Measurements from ENCODE around the gene FRY.
"Not testable (repeated sequence)": the region's sequence is repeated elsewhere in the genome, so short reads cannot be mapped to it uniquely, and the experiment has no call there.

Gene FRY

GRCh38 chr13:32031025-32031814, at the start of gene FRY:
FRY (plus strand) TSS chr13:32031774; CDS start chr13:32031796, 22 bp downstream.
- H3K27me3 ChIP-seq (ENCODE audit: control insufficient read depth, insufficient read depth, low read length): no peaks in the 10 kb centered on the region

GRCh38 chr13:31982124-31982523, 49.5 kb upstream of the FRY start:
- Histone ChIP-seq H3K9ac (no peak overlapping the region), H2AFZ (no peak overlapping the region), H3K36me3 (ENCODE audit: control insufficient read depth, insufficient read depth, low read length) (no peaks in the 10 kb centered on the region), H3K27ac (no peak overlapping the region), H3K79me2 (no peaks in the 10 kb centered on the region), H3K4me3 (ENCODE audit: low read depth, low read length) (no peak overlapping the region), H3K4me1 (no peaks in the 10 kb centered on the region), H3K4me2 (ENCODE audit: low read length) (no peak overlapping the region), H3K9me3 (ENCODE audit: control insufficient read depth, low read length) (no peaks in the 10 kb centered on the region), H3K27me3 (ENCODE audit: control insufficient read depth, insufficient read depth, low read length) (no peaks in the 10 kb centered on the region)
- no peak for TF ChIP-seq CTCF (IDR thresholded peaks at IDR 0.05)

More at GRCh38 chr13:32031025-32031814, at the start of gene FRY:
- peak within 1 kb of the TSS; percentile 93 for H3K4me2 ChIP-seq (ENCODE audit: low read length)
- H3K36me3 ChIP-seq (ENCODE audit: control insufficient read depth, insufficient read depth, low read length): no peaks in the 10 kb centered on the region
- H3K79me2 ChIP-seq: no peaks in the 10 kb centered on the region
- no peak for TF ChIP-seq CTCF (IDR thresholded peaks at IDR 0.05)
- H2AFZ ChIP-seq: peak within 1 kb of the TSS; percentile 84
- no peaks in the 10 kb centered on the region for H3K4me1 ChIP-seq
- peak within 1 kb of the TSS; percentile 66 for H3K4me3 ChIP-seq (ENCODE audit: low read depth, low read length)
- H3K9me3 ChIP-seq (ENCODE audit: control insufficient read depth, low read length): no peaks in the 10 kb centered on the region
- no peak within 1 kb of the TSS for H3K9ac ChIP-seq
- H3K27ac ChIP-seq: peak within 1 kb of the TSS; percentile 79

GRCh38 chr13:31982540-31982939, 49.0 kb upstream of the FRY start:
- no peak for TF ChIP-seq CTCF (IDR thresholded peaks at IDR 0.05)
- H3K4me3 ChIP-seq (ENCODE audit: low read depth, low read length): no peak overlapping the region
- no peaks in the 10 kb centered on the region for H3K36me3 ChIP-seq (ENCODE audit: control insufficient read depth, insufficient read depth, low read length)
- no peak overlapping the region for H3K27ac ChIP-seq
- no peaks in the 10 kb centered on the region for H3K79me2 ChIP-seq
- H3K9ac ChIP-seq: no peak overlapping the region
- no peak overlapping the region for H2AFZ ChIP-seq
- H3K4me2 ChIP-seq (ENCODE audit: low read length): no peak overlapping the region
- H3K27me3 ChIP-seq (ENCODE audit: control insufficient read depth, insufficient read depth, low read length): no peaks in the 10 kb centered on the region
- no peaks in the 10 kb centered on the region for H3K9me3 ChIP-seq (ENCODE audit: control insufficient read depth, low read length)
- no peaks in the 10 kb centered on the region for H3K4me1 ChIP-seq

- not testable (repeated sequence) for H3K36me3 ChIP-seq (ENCODE audit: control insufficient read depth, insufficient read depth, low read length); H3K27ac ChIP-seq; H3K9ac ChIP-seq; H3K27me3 ChIP-seq (ENCODE audit: control insufficient read depth, insufficient read depth, low read length); H3K79me2 ChIP-seq; H3K9me3 ChIP-seq (ENCODE audit: control insufficient read depth, low read length); H3K4me1 ChIP-seq; H3K4me3 ChIP-seq (ENCODE audit: low read depth, low read length); H2AFZ ChIP-seq; H3K4me2 ChIP-seq (ENCODE audit: low read length)
These were observed 47.9 kb upstream of the FRY start for GRCh38 chr13:31983696-31984095.

- H3K9me3 ChIP-seq (ENCODE audit: control insufficient read depth, low read length); H3K27me3 ChIP-seq (ENCODE audit: control insufficient read depth, insufficient read depth, low read length); H2AFZ ChIP-seq; H3K79me2 ChIP-seq; H3K4me1 ChIP-seq; H3K4me3 ChIP-seq (ENCODE audit: low read depth, low read length); H3K36me3 ChIP-seq (ENCODE audit: control insufficient read depth, insufficient read depth, low read length); H3K4me2 ChIP-seq (ENCODE audit: low read length); H3K27ac ChIP-seq; H3K9ac ChIP-seq: not testable (repeated sequence)
These were observed 47.2 kb upstream of the FRY start for GRCh38 chr13:31984388-31984787.

Measured in parathyroid adenoma (tissue), 2 donors.